Cardiac septum (tissue), 1 donor: ENCODE results near the gene NASP. TPM values are rescaled to one million over a fixed set of nuclear protein-coding genes. Genes with fewer than 3 reads are reported as not detected.

ENCODE experiments used
- DNase-seq: peaks from one replicate; pipeline ENCODE4 v3.0.0-alpha.2; 2020; ENCODE audit warnings: low spot score
- intact Hi-C: fragments of 100-400 bp; cut with DNase I; formaldehyde crosslinking; loops from one replicate; pipeline ENCODE4 v1.14.0; 2022
- total RNA-seq: library from RNA; stranded (reverse); fragmentation: NEBNext Ultra II Directional; extraction: Animal tissue kit (Norgen Biotek cat#: 25700); gene quantifications from one replicate; pipeline ENCODE4 v1.2.1, GENCODE V29; 2021
- donor health status: DM: no; HTN: no; CAD: no.

NASP gene
- total RNA-seq, 1 donor from 2014 or later: 30.1 TPM

GRCh38 chr1:45610589-45611226 is 26.9 kb downstream of the NASP start:
- intact Hi-C loops: no loop called here
- DNase-seq: no peak

- no peak for DNase-seq
- intact Hi-C loops: no loop called here
Observed at GRCh38 chr1:45612941-45613579, 29.2 kb downstream of the NASP start.

GRCh38 chr1:45615885-45616284 is 32.0 kb downstream of the NASP start:
- no peak for DNase-seq
- intact Hi-C loops: no loop called here

GRCh38 chr1:45617618-45618017 is 33.8 kb downstream of the NASP start:
- intact Hi-C loops: no loop called here
- DNase-seq: no peak

GRCh38 chr1:45619149-45619921 is 35.5 kb downstream of the NASP start:
- intact Hi-C loops: no loop called here
- no peak for DNase-seq

GRCh38 chr1:45620588-45621500 is 37.0 kb downstream of the NASP start:
- no peak for DNase-seq

GRCh38 chr1:45621501-45621836 is 37.6 kb downstream of the NASP start:
- DNase-seq: no peak
- intact Hi-C loops: no loop called here

More at GRCh38 chr1:45620588-45621500, 37.0 kb downstream of the NASP start:
- intact Hi-C loops: no loop called here

- intact Hi-C loops: no loop called here
- no peak for DNase-seq
Observed at GRCh38 chr1:45621895-45622523, 38.2 kb downstream of the NASP start.

GRCh38 chr1:45622524-45623394 is 38.9 kb downstream of the NASP start:
- intact Hi-C loops: no loop called here
- DNase-seq: no peak

GRCh38 chr1:45623972-45624371 is 40.1 kb downstream of the NASP start, which contains the start of gene CCDC17:
CCDC17 (minus strand) TSS chr1:45624054; CDS start chr1:45623909, 145 bp downstream.
- intact Hi-C loops: no loop called here

GRCh38 chr1:45629035-45629434 is 45.2 kb downstream of the NASP start:
- DNase-seq: no peak
- intact Hi-C loops: no loop called here

More at GRCh38 chr1:45623972-45624371, 40.1 kb downstream of the NASP start, which contains the start of gene CCDC17:
- DNase-seq: no peak

GRCh38 chr1:45630429-45630828 is 46.6 kb downstream of the NASP start:
- no peak for DNase-seq
- intact Hi-C loops: no loop called here

GRCh38 chr1:45635211-45635610 is 51.4 kb downstream of the NASP start:
- intact Hi-C loops: no loop called here
- DNase-seq: no peak

- DNase-seq: no peak
- intact Hi-C loops: no loop called here
Observed at GRCh38 chr1:45640293-45640692, 56.5 kb downstream of the NASP start.

GRCh38 chr1:45643321-45643720 is 59.5 kb downstream of the NASP start:
- intact Hi-C loops: no loop called here
- DNase-seq: no peak

- DNase-seq: no peak
- intact Hi-C loops: no loop called here
Observed at GRCh38 chr1:45643978-45644377, 60.1 kb downstream of the NASP start.

- no peak for DNase-seq
- intact Hi-C loops: no loop called here
Observed at GRCh38 chr1:45644661-45645060, 60.8 kb downstream of the NASP start.

GRCh38 chr1:45647248-45648021 is 63.6 kb downstream of the NASP start:
- peak; percentile 76 for DNase-seq
- intact Hi-C loops: no loop called here
